HG03457 (cell line): ENCODE data around the gene GNG2.

Experiments
- ATAC-seq: cut with Tn5 transposase; IDR thresholded peaks from one replicate; pipeline ENCODE4 v1.9.1; 2021; ENCODE audit warnings: moderate number of reproducible peaks; ENCODE audit not compliant: unreplicated experiment

The GNG2 gene

DNA sequence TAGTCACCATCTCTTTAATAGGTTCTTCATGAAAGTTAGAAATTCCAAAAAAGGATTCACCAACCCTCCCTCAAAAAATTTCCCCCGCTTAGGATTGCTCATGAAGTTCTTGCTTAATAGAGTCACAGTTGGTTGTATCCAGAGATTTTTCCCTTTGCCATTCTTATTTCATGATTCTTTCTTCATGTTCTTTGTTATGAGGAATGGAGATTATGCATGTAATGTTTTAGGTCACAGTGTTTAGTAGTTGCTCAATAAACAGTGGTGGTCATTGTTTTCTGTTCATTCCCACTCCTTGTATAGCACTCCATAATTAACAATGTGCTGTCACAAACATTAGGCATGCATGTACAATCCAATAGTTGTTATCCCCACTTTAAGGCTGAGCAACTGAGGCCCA, 77.7 kb downstream of the GNG2 start:
- no peak for ATAC-seq

- no peak for ATAC-seq
Observed at GRCh38 chr14:51938821-51939220, 78.4 kb downstream of the GNG2 start.

- no peak for ATAC-seq
Observed at GRCh38 chr14:51939226-51939625, 78.8 kb downstream of the GNG2 start.

DNA sequence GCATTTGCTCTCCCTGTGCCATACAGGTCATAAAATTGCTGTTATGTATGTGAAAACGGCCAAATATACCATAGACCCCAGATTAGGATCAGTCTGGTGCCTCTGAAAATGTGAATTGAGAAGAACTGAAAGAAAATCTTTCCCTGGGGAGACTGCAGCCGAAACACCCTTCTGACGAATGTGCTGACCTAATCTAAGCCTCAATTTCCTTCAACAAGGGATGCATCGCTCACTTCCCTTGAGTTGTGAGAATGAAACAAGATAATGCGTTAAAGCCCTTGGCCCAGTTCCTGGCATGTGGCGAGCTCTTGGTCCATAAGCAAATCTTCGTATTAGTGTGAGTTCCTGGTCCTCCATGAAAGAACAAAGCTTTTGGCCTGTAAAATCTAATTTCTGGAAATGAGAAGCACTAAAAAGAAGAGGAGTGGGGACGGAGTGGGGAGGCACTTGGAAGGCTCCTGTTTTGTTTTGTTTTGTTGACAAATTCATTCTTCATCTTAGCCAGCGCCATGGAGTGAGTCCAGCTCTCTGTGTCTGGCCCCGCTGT, 79.4 kb downstream of the GNG2 start:
- no peak for ATAC-seq

DNA sequence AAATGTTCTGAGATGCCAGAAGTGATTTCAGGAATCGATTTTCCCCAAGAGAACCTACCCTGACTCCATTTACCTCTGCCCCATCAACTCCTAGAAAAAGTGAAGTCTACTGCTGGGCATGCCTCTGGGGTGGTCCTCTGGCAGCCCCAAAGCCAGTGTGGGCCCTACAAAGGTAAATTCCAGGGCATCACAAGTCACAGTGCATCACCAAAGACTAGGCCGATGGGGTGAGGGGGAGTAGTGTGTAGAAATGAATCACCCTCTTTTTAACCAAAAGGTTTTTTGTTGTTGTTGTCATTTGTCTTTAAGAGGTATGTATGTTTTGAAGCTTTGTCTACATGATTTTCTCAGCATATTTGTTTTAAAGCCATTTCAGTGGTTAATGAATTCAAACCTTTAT, 82.6 kb downstream of the GNG2 start:
- no peak for ATAC-seq

- no peak for ATAC-seq
Observed at GRCh38 chr14:51950007-51950406, 89.6 kb downstream of the GNG2 start.

- no peak for ATAC-seq
Observed at GRCh38 chr14:51951656-51952055, 91.2 kb downstream of the GNG2 start.

GRCh38 chr14:51954031-51954430, 93.6 kb downstream of the GNG2 start:
- no peak for ATAC-seq

DNA sequence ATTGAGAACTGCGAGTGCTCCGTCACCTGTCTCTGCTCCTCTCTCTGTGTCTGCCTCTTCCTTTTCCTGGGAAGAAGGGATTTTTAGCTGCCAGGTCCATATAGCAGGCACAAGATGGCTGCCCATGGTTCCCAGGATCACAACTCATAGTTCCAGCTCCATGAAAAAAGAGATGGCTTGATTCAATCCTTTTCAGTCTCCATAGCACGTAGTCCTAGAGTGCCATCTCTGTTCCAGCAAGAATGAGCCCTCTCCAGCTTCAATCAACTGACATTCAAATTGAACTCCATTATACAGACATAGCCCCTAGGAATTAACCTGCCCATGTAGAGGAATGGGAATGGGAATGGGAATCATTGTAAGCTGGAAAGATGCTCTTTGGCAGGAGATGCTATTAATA, 94.2 kb downstream of the GNG2 start:
- ATAC-seq = no peak

GRCh38 chr14:51957950-51958349, 97.5 kb downstream of the GNG2 start:
- no peak for ATAC-seq

DNA sequence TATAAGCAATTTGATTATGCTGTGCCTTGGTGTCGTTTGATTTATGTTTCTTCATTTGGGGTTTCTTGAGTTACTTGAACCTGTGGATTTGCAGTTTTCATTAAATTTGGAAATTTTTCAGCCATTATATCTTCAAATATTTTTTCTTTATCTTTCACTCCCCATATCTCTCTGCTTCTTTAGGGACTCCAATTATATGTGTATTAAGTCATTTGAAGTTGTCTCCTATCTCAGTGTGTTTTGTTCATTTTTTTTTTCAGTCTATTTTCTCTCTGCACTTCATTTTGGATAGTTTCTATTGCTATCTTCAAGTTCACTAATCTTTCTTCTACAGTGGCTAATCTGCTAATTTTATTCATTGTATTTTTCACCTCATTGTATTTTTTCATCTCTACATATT, 99.5 kb downstream of the GNG2 start:
- no peak for ATAC-seq

DNA sequence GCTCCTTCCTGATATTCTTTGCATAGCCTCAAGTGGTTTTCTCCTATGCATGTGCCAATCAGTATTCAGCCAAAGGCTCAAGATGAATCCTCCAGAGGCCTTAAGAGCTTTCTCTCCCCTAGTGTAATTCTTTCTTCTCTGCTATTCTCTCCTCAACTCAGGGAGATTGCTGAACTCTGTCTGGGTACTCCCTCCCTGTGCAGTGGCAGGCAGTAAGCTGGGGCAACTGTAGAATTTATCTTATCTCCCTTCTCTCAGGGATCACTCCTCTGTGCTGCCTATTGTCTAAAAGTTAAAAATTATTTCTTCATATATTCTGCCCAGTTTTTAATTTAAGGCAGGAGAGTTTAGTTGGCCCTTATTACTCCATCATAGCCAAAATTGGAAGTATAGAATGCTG, 100.5 kb downstream of the GNG2 start:
- no peak for ATAC-seq

GRCh38 chr14:51962711-51963110, 102.3 kb downstream of the GNG2 start:
- no peak for ATAC-seq

GRCh38 chr14:51963286-51963685, 102.9 kb downstream of the GNG2 start:
- no peak for ATAC-seq

DNA sequence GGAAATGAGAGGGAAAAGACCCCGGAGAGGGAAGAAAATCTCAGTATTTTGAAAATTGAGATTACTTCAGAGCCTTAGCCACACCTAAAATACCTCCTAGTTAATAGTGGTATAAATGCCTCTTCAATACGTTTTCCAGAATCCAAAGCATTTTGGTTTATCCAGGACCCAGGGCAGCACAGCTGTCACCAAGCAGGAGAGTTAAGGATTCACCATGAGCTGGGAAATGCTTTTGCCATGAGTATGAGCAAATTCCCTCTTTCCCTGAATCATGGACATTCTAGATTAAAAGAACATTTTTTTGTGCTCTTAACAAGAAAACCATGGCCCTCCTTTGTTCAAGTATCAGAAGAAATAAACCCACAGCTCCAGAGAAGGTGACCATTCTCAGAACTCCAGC, 107.1 kb downstream of the GNG2 start:
- no peak for ATAC-seq

DNA sequence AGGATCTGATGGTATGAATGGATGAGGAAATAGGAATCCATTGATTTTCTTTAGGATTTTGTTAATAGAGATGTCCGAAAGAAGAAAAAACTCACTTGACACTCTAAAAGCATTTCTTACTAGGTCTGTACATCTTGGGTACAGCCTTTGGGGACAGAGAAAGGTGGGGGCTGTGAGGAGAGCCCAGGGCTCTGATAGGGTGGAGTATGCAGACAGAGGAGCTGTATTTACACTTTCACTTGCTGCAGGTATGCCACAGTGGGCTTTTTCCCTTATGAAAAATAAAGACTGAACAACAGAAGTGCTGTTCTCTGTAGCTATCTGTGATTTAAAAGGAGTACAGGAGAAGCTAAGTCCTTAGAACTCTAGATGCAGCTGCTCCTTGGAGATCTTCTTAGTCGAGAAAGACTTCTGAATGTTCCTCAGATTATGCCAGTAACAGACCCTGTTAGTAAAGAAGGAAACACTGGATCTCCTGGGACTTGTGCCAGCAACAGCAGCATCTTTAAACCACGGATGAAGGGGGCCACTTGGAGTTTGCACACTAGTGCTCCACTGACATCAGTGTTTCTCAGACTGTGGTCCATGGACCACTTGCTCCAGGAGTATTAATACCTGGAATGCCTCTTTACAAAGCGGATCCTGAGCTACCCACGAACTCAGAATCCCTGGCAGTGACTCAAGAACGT, 109.6 kb downstream of the GNG2 start:
- ATAC-seq = no peak

GRCh38 chr14:51972566-51972965, 112.2 kb downstream of the GNG2 start:
- ATAC-seq = no peak

- no peak for ATAC-seq
Observed at GRCh38 chr14:51977075-51977474, 116.7 kb downstream of the GNG2 start.

DNA sequence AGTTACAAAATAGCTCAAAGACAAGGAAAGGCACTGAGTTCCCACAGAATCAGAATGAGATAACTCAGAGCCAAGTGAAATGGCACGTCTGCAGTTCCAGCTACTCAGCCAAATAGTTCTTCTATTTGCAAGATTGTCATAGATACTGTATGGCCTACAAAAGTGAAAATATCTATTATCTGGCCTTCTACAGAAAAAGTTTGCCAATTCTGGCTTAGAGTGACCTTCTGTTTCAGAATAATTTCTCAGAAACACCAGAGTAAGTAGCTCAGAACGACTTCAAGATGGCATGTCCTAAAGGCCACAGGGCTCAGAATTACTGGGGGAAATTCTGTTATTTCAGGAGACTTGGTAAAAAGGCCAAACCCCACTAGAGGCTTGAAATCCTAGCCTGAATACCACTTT, 118.3 kb downstream of the GNG2 start:
- ATAC-seq = no peak

GRCh38 chr14:51979088-51979709, 118.8 kb downstream of the GNG2 start:
- ATAC-seq = no peak

- no peak for ATAC-seq
Observed at GRCh38 chr14:51981218-51981854, 120.9 kb downstream of the GNG2 start.

GRCh38 chr14:51988221-51988620, 127.8 kb downstream of the GNG2 start:
- ATAC-seq = no peak
